ENCODE measurements around the gene TTC34.

TTC34 gene

GRCh38 chr1:2833454-2834145 is 32.1 kb upstream of the TTC34 start:
- H3K27me3 ChIP-seq (ENCODE audit: low read length): no peaks in the 10 kb centered on the region
- no peaks in the 10 kb centered on the region for H3K9me2 ChIP-seq (replicated peaks; ENCODE audit: insufficient read depth, low read length)
- no peaks in the 10 kb centered on the region for H4K20me1 ChIP-seq (ENCODE audit: low read depth, low read length)
- H3K9ac ChIP-seq (ENCODE audit: low read length): no peak overlapping the region
- H2AFZ ChIP-seq (ENCODE audit: low read depth, low read length, severe bottlenecking): no peak overlapping the region
- H3K27ac ChIP-seq (ENCODE audit: low read depth, low read length): no peak overlapping the region
- H3K4me3 ChIP-seq (ENCODE audit: insufficient read depth, low read length, poor library complexity, severe bottlenecking): no peak overlapping the region
- no peak for TF ChIP-seq EZH2phosphoT487 (conservative IDR thresholded peaks at IDR 0.05; ENCODE audit: low read length)
- TF ChIP-seq, protein P1, sequence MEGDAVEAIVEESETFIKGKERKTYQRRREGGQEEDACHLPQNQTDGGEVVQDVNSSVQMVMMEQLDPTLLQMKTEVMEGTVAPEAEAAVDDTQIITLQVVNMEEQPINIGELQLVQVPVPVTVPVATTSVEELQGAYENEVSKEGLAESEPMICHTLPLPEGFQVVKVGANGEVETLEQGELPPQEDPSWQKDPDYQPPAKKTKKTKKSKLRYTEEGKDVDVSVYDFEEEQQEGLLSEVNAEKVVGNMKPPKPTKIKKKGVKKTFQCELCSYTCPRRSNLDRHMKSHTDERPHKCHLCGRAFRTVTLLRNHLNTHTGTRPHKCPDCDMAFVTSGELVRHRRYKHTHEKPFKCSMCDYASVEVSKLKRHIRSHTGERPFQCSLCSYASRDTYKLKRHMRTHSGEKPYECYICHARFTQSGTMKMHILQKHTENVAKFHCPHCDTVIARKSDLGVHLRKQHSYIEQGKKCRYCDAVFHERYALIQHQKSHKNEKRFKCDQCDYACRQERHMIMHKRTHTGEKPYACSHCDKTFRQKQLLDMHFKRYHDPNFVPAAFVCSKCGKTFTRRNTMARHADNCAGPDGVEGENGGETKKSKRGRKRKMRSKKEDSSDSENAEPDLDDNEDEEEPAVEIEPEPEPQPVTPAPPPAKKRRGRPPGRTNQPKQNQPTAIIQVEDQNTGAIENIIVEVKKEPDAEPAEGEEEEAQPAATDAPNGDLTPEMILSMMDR (IDR thresholded peaks at IDR 0.05; ENCODE audit: insufficient read depth, low read length, poor library complexity, severe bottlenecking): no peak
- no peaks in the 10 kb centered on the region for H3F3A ChIP-seq (ENCODE audit: insufficient read depth)
- no peak overlapping the region for H3K4me2 ChIP-seq (ENCODE audit: low read depth, low read length, poor library complexity, severe bottlenecking)
- H3K79me2 ChIP-seq (ENCODE audit: insufficient read depth, low read length): no peaks in the 10 kb centered on the region
- no peaks in the 10 kb centered on the region for H3K9me3 ChIP-seq (ENCODE audit: insufficient read depth, low read length)
- no peaks in the 10 kb centered on the region for H3K36me3 ChIP-seq (ENCODE audit: low read length)

- Histone ChIP-seq H3K9ac (ENCODE audit: low read length) (no peak overlapping the region), H3K9me2 (replicated peaks; ENCODE audit: insufficient read depth, low read length) (no peaks in the 10 kb centered on the region), H4K20me1 (ENCODE audit: low read depth, low read length) (no peaks in the 10 kb centered on the region), H3K27me3 (ENCODE audit: low read length) (no peaks in the 10 kb centered on the region), H3F3A (ENCODE audit: insufficient read depth) (no peaks in the 10 kb centered on the region), H3K36me3 (ENCODE audit: low read length) (no peaks in the 10 kb centered on the region), H2AFZ (ENCODE audit: low read depth, low read length, severe bottlenecking) (no peak overlapping the region), H3K27ac (ENCODE audit: low read depth, low read length) (no peak overlapping the region), H3K9me3 (ENCODE audit: insufficient read depth, low read length) (no peaks in the 10 kb centered on the region), H3K4me3 (ENCODE audit: insufficient read depth, low read length, poor library complexity, severe bottlenecking) (no peak overlapping the region), H3K4me2 (ENCODE audit: low read depth, low read length, poor library complexity, severe bottlenecking) (no peak overlapping the region), H3K79me2 (ENCODE audit: insufficient read depth, low read length) (no peaks in the 10 kb centered on the region)
- TF ChIP-seq, protein P1 (IDR thresholded peaks at IDR 0.05; ENCODE audit: insufficient read depth, low read length, poor library complexity, severe bottlenecking): no peak
- TF ChIP-seq EZH2phosphoT487 (conservative IDR thresholded peaks at IDR 0.05; ENCODE audit: low read length): no peak
Observed at GRCh38 chr1:2832506-2833453, 31.3 kb upstream of the TTC34 start.

GRCh38 chr1:2831596-2832212 is 30.2 kb upstream of the TTC34 start:
- Histone ChIP-seq H3K27me3 (ENCODE audit: low read length) (no peaks in the 10 kb centered on the region), H3K9ac (ENCODE audit: low read length) (no peak overlapping the region)

More at GRCh38 chr1:2831596-2832212, 30.2 kb upstream of the TTC34 start:
- H3F3A ChIP-seq (ENCODE audit: insufficient read depth): no peaks in the 10 kb centered on the region
- H3K79me2 ChIP-seq (ENCODE audit: insufficient read depth, low read length): no peaks in the 10 kb centered on the region
- H3K27ac ChIP-seq (ENCODE audit: low read depth, low read length): no peak overlapping the region
- no peaks in the 10 kb centered on the region for H3K36me3 ChIP-seq (ENCODE audit: low read length)
- H3K4me2 ChIP-seq (ENCODE audit: low read depth, low read length, poor library complexity, severe bottlenecking): no peak overlapping the region
- H3K4me3 ChIP-seq (ENCODE audit: insufficient read depth, low read length, poor library complexity, severe bottlenecking): no peak overlapping the region
- H4K20me1 ChIP-seq (ENCODE audit: low read depth, low read length): no peaks in the 10 kb centered on the region
- H3K9me3 ChIP-seq (ENCODE audit: insufficient read depth, low read length): no peaks in the 10 kb centered on the region
- TF ChIP-seq, protein P1 (IDR thresholded peaks at IDR 0.05; ENCODE audit: insufficient read depth, low read length, poor library complexity, severe bottlenecking): no peak
- TF ChIP-seq EZH2phosphoT487 (conservative IDR thresholded peaks at IDR 0.05; ENCODE audit: low read length): no peak
- H2AFZ ChIP-seq (ENCODE audit: low read depth, low read length, severe bottlenecking): no peak overlapping the region
- no peaks in the 10 kb centered on the region for H3K9me2 ChIP-seq (replicated peaks; ENCODE audit: insufficient read depth, low read length)

Data from SU-DHL-6 (cell line).